OCI-LY3 (cell line): ENCODE measurements around the gene HBA2.

Experiments used
- CTCF ChIP-seq: fragments of 200-600, 300-600 bp; sonication (generic); IDR thresholded peaks from 2 replicates; pipeline ENCODE4 v1.5.1; 2014; ENCODE audit warnings: antibody characterized with exemption, low read length, low read depth
- EZH2phosphoT487 ChIP-seq: fragments of 200-600 bp; shearing (Covaris generic); IDR thresholded peaks from 2 replicates; pipeline ENCODE4 v1.6.1; 2018; ENCODE audit warnings: antibody characterized with exemption, mixed run types, low read depth

GRCh38 chr16:220021-220420 is 47.3 kb downstream of the HBA2 start:
- TF ChIP-seq CTCF (no peak), EZH2phosphoT487 (no peak)
